IMR-90 (cell line): ENCODE results near the gene FAF1.

ENCODE experiments used
- CEBPB ChIP-seq: IDR thresholded peaks from 2 replicates; pipeline ENCODE4 v1.6.1; 2012; ENCODE audit warnings: low read depth, low read length, improper control_type of control experiment
- CTCF ChIP-seq: conservative IDR thresholded peaks from 2 replicates; pipeline ENCODE4 v1.5.1; 2012; ENCODE audit warnings: mild to moderate bottlenecking, low read depth, low read length, improper control_type of control experiment
- MAFK ChIP-seq: IDR thresholded peaks from 2 replicates; pipeline ENCODE4 v1.6.1; 2012; ENCODE audit warnings: low read depth, low read length, improper control_type of control experiment
- POLR2A ChIP-seq: IDR thresholded peaks from 2 replicates; pipeline ENCODE4 v1.6.1; 2012; ENCODE audit warnings: mild to moderate bottlenecking, low read depth, low read length
- SMC3 ChIP-seq: fragments of 150-350 bp; IDR thresholded peaks from 2 replicates; pipeline ENCODE4 v1.6.1; 2016; ENCODE audit warnings: low read depth, mild to moderate bottlenecking, antibody characterized with exemption, low read length, moderate library complexity
- USF2 ChIP-seq: fragments of 150-350 bp; IDR thresholded peaks from 2 replicates; pipeline ENCODE4 v1.6.1; 2017; ENCODE audit warnings: mild to moderate bottlenecking, antibody characterized with exemption, low read length, low read depth

DNA sequence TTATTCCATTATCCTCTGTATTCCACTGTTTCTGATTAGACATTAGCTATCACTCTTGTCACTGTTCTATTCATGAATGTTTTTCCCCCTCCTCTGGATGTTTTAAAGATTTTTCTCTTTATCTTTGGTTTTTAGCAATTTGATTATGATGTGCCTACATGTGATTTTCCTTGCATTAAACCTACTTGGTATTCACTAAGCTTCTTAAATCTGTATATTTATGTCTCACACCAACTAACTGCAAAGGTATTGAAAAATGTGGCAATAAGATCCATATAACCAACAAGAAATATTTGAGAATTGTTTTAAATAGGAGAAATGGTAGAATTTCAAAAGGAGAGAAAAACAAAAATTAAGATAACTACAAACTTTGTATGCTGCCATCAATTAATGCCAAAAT, 25.2 kb downstream of the FAF1 start:
- TF ChIP-seq CTCF = no peak
- TF ChIP-seq CEBPB = no peak
- no peak for TF ChIP-seq MAFK
- no peak for TF ChIP-seq POLR2A
- TF ChIP-seq USF2 = no peak
- TF ChIP-seq SMC3 = no peak
